Gastrocnemius medialis (tissue), 4 donors: ENCODE results near the gene TEKT5.
A peak's percentile ranks its signal among the peaks of the same experiment; 100 is the strongest.

Experiments used
- POLR2A ChIP-seq, 2 donors: fragments of 450-650 bp; IDR thresholded peaks; one replicate each; pipeline ENCODE4 v1.6.1; 2017; ENCODE audit warnings: antibody characterized with exemption in 2 of 2, mild to moderate bottlenecking in 2 of 2, moderate library complexity in 2 of 2
- TF ChIP-seq, protein P1 (sequence below), 5 experiments: fragments of 450-650 bp in 3 of 5; fragments of 200-600 bp in 2 of 5; sonication (generic) in 2 of 5; IDR thresholded peaks in 4 of 5; conservative IDR thresholded peaks in 1 of 5; 1 replicate in 4 of 5; 2 replicates in 1 of 5; pipeline ENCODE4 v1.5.1; 2016 to 2019; ENCODE audit warnings: antibody characterized with exemption in 5 of 5, mild to moderate bottlenecking in 3 of 5, moderate library complexity in 3 of 5

DNA sequence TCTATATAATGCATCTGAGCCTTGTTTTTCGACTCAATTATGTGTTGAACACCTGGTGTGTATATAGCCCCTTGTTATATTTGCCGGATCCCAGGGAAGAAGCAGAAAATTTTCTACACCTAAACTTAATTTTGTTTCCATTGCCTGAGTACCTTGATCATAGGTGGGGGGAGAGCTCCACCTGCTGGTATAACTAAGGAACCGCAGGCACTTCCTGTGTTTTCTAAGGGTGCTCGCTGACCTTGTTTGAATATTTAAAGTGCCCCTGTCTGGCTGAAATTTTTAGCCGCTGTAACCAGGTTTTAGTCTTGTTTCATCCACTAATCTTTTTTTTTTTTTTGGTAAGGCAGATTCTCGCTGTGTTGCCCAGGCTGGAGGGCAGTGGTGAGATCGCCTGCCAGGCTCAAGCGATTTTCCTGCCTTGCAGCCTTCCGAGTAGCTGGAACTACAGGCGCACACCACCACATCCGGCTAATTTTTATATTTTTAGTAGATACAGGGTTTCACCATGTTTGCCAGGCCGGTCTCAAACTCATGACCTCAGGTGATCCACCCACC lies 42.4 kb upstream of the TEKT5 start:
- TF ChIP-seq, protein P1, sequence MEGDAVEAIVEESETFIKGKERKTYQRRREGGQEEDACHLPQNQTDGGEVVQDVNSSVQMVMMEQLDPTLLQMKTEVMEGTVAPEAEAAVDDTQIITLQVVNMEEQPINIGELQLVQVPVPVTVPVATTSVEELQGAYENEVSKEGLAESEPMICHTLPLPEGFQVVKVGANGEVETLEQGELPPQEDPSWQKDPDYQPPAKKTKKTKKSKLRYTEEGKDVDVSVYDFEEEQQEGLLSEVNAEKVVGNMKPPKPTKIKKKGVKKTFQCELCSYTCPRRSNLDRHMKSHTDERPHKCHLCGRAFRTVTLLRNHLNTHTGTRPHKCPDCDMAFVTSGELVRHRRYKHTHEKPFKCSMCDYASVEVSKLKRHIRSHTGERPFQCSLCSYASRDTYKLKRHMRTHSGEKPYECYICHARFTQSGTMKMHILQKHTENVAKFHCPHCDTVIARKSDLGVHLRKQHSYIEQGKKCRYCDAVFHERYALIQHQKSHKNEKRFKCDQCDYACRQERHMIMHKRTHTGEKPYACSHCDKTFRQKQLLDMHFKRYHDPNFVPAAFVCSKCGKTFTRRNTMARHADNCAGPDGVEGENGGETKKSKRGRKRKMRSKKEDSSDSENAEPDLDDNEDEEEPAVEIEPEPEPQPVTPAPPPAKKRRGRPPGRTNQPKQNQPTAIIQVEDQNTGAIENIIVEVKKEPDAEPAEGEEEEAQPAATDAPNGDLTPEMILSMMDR (IDR thresholded peaks at IDR 0.05 in 4 of 5, conservative IDR thresholded peaks at IDR 0.05 in 1 of 5) = peak; percentile 93 to 96 (median 93)
- no peak for TF ChIP-seq POLR2A (IDR thresholded peaks at IDR 0.05)
